ENCODE data around the gene ZBBX. TPM values are rescaled to one million over a fixed set of nuclear protein-coding genes. Genes with fewer than 3 reads are reported as not detected.
A peak's percentile ranks its signal among the peaks of the same experiment; 100 is the strongest.

Gene ZBBX
- total RNA-seq, 1 donor from 2014 or later, result 4.8 TPM

DNA sequence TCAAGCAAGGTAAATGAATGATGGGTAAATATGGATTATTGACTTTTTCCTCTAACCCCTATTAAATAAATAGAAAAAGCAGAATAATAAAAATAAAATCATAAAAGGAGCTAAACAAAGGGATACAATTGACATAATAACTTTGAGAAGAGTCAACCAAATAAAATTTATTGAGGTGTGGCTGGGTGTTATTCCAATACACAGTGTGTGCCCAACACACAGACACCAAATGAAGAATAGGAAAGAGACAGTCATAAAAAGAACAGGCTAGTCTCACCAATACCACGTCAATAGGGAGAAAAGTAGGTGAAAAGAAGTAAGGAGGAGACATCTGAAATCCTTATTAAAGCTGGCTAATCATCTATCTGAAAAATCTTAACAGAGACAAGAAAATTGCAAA, 127.1 kb downstream of the ZBBX start:
- no peak for TF ChIP-seq CTCF (IDR thresholded peaks at IDR 0.05; ENCODE audit: unreplicated experiment)
- no peaks in the 10 kb centered on the region for H3K4me1 Mint-ChIP-seq (ENCODE audit: low read depth)
- no peaks in the 10 kb centered on the region for H3K27me3 Mint-ChIP-seq
- H3K27ac Mint-ChIP-seq, result no peak overlapping the region
- DNase-seq (ENCODE audit: low spot score, unreplicated experiment), result no peak
- H3K9me3 Mint-ChIP-seq (ENCODE audit: low read depth), result no peaks in the 10 kb centered on the region
- H3K4me3 Mint-ChIP-seq (ENCODE audit: low read depth), result no peak overlapping the region
- no peaks in the 10 kb centered on the region for H3K36me3 Mint-ChIP-seq (ENCODE audit: insufficient read depth)

DNA sequence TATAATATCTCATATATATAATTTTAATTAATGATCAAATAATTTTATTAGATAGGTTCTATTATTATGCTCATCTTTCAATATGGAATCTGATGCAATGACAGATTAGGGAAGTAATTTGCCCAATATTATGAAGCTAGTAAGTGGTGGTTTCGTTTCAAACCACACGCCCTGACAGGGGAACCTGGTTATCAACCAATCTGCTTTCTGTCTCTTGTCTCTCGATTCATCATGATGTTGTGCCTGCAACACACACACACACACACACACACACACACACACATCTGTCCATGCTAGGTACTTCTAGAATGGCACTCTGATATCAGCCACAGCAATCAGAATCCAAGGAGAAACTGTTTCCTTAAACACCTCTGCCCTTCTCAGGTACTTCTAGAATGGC, 128.4 kb downstream of the ZBBX start:
- Mint-ChIP-seq H3K27ac (peak overlapping the region; percentile 63), H3K4me1 (ENCODE audit: low read depth) (no peaks in the 10 kb centered on the region), H3K4me3 (ENCODE audit: low read depth) (no peak overlapping the region), H3K9me3 (ENCODE audit: low read depth) (no peaks in the 10 kb centered on the region), H3K36me3 (ENCODE audit: insufficient read depth) (no peaks in the 10 kb centered on the region), H3K27me3 (no peaks in the 10 kb centered on the region)
- no peak for DNase-seq (ENCODE audit: low spot score, unreplicated experiment)
- TF ChIP-seq CTCF (IDR thresholded peaks at IDR 0.05; ENCODE audit: unreplicated experiment), result no peak

DNA sequence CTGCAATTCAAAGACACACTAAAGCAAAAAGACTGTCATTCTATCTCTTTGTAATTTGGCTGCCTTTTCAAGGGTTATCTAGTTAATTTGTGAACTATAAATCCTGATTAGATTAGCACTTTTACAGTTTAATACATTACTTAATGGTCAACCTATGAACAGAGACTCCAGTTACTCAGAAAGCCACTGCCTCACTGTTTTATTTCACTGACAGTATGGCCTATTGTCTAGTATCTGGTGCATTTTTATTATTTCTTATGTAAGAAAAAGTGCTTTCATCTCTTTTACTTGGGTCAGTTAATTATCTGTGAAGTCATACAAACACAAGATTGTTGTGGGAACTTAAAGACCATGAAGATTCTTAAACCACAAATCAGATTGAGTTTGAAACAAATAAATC, 133.8 kb downstream of the ZBBX start:
- no peak for TF ChIP-seq CTCF (IDR thresholded peaks at IDR 0.05; ENCODE audit: unreplicated experiment)
- H3K27ac Mint-ChIP-seq, result no peak overlapping the region
- DNase-seq (ENCODE audit: low spot score, unreplicated experiment), result no peak
- H3K4me3 Mint-ChIP-seq (ENCODE audit: low read depth), result no peak overlapping the region
- peaks cover 2% of the 10 kb centered on the region for H3K4me1 Mint-ChIP-seq (ENCODE audit: low read depth)
- H3K27me3 Mint-ChIP-seq, result no peaks in the 10 kb centered on the region
- no peaks in the 10 kb centered on the region for H3K9me3 Mint-ChIP-seq (ENCODE audit: low read depth)
- H3K36me3 Mint-ChIP-seq (ENCODE audit: insufficient read depth), result no peaks in the 10 kb centered on the region

- no peaks in the 10 kb centered on the region for H3K36me3 Mint-ChIP-seq (ENCODE audit: insufficient read depth)
- H3K4me3 Mint-ChIP-seq (ENCODE audit: low read depth), result no peak overlapping the region
- H3K4me1 Mint-ChIP-seq (ENCODE audit: low read depth), result peaks cover 3% of the 10 kb centered on the region
- DNase-seq (ENCODE audit: low spot score, unreplicated experiment), result no peak
- H3K9me3 Mint-ChIP-seq (ENCODE audit: low read depth), result no peaks in the 10 kb centered on the region
- no peak overlapping the region for H3K27ac Mint-ChIP-seq
- TF ChIP-seq CTCF (IDR thresholded peaks at IDR 0.05; ENCODE audit: unreplicated experiment), result no peak
- no peaks in the 10 kb centered on the region for H3K27me3 Mint-ChIP-seq
These were observed 138.8 kb downstream of the ZBBX start for GRCh38 chr3:167241048-167241845.

GRCh38 chr3:167228135-167228534, 152.0 kb downstream of the ZBBX start:
- Mint-ChIP-seq H3K9me3 (ENCODE audit: low read depth) (peaks cover 3% of the 10 kb centered on the region), H3K4me1 (ENCODE audit: low read depth) (peaks cover 3% of the 10 kb centered on the region), H3K27ac (no peak overlapping the region), H3K27me3 (no peaks in the 10 kb centered on the region), H3K36me3 (ENCODE audit: insufficient read depth) (no peaks in the 10 kb centered on the region), H3K4me3 (ENCODE audit: low read depth) (no peak overlapping the region)
- DNase-seq (ENCODE audit: low spot score, unreplicated experiment), result no peak
- no peak for TF ChIP-seq CTCF (IDR thresholded peaks at IDR 0.05; ENCODE audit: unreplicated experiment)

Data from progenitor cell of endocrine pancreas (in vitro differentiated cells).